Trophoblast cell (in vitro differentiated cells and primary cell): ENCODE results near the gene PAX2.

ENCODE experiments used
- DNase-seq, 2 donors: peaks; one replicate each; pipeline ENCODE4 v3.0.0-alpha.2; 2016
- H2AFZ ChIP-seq: 2 replicates; pipeline ENCODE4 v1.6.1; 2013; ENCODE audit warnings: low read length, moderate library complexity, mild to moderate bottlenecking; ENCODE audit not compliant: insufficient read depth, poor library complexity
- H2AK5ac ChIP-seq: 2 replicates; pipeline ENCODE4 v1.6.1; 2013; ENCODE audit warnings: mild to moderate bottlenecking, low read length
- H2BK120ac ChIP-seq: 2 replicates; pipeline ENCODE4 v1.6.1; 2013; ENCODE audit warnings: low read length, mild to moderate bottlenecking, moderate library complexity; ENCODE audit not compliant: insufficient read depth, poor library complexity
- H2BK12ac ChIP-seq: 2 replicates; pipeline ENCODE4 v1.6.1; 2013; ENCODE audit warnings: mild to moderate bottlenecking, low read length, moderate library complexity
- H2BK5ac ChIP-seq: 2 replicates; pipeline ENCODE4 v1.6.1; 2013; ENCODE audit warnings: low read length, low read depth, moderate library complexity, mild to moderate bottlenecking; ENCODE audit not compliant: poor library complexity
- H3K14ac ChIP-seq: 2 replicates; pipeline ENCODE4 v1.6.1; 2013; ENCODE audit warnings: mild to moderate bottlenecking, low read length
- H3K18ac ChIP-seq: 2 replicates; pipeline ENCODE4 v1.6.1; 2013; ENCODE audit warnings: mild to moderate bottlenecking, low read length
- H3K23ac ChIP-seq: 2 replicates; pipeline ENCODE4 v1.6.1; 2013; ENCODE audit warnings: low read length
- H3K27ac ChIP-seq: 2 replicates; pipeline ENCODE4 v1.5.1; 2013; ENCODE audit warnings: low read depth, mild to moderate bottlenecking, inconsistent platforms, low read length, moderate library complexity
- H3K27me3 ChIP-seq: 2 replicates; pipeline ENCODE4 v1.6.1; 2013; ENCODE audit warnings: inconsistent platforms, mild to moderate bottlenecking, low read length, moderate library complexity; ENCODE audit not compliant: insufficient read depth
- H3K36me3 ChIP-seq, 2 experiments: 1 replicate in 1 of 2; 2 replicates in 1 of 2; pipeline ENCODE4 v1.6.1; 2013; ENCODE audit warnings: low read length in 2 of 2, mild to moderate bottlenecking in 2 of 2, moderate library complexity in 1 of 2; ENCODE audit not compliant: insufficient read depth in 2 of 2, control insufficient read depth in 1 of 2
- H3K4ac ChIP-seq: 2 replicates; pipeline ENCODE4 v1.6.1; 2013; ENCODE audit warnings: low read depth, mild to moderate bottlenecking, low read length, moderate library complexity
- H3K4me1 ChIP-seq, 2 experiments: 1 replicate in 1 of 2; 2 replicates in 1 of 2; pipeline ENCODE4 v1.6.1; 2013; ENCODE audit warnings: low read length in 2 of 2, mild to moderate bottlenecking in 2 of 2, moderate library complexity in 1 of 2; ENCODE audit not compliant: insufficient read depth in 2 of 2, control insufficient read depth in 1 of 2
- H3K4me2 ChIP-seq: 2 replicates; pipeline ENCODE4 v1.6.1; 2013; ENCODE audit warnings: inconsistent platforms, mild to moderate bottlenecking, low read length, moderate library complexity
- H3K4me3 ChIP-seq: 2 replicates; pipeline ENCODE4 v1.5.1; 2013; ENCODE audit warnings: mild to moderate bottlenecking, low read depth, low read length, inconsistent platforms
- H3K79me1 ChIP-seq: one replicate; pipeline ENCODE4 v1.6.1; 2013; ENCODE audit warnings: low read length
- H3K79me2 ChIP-seq: 2 replicates; pipeline ENCODE4 v1.6.1; 2013; ENCODE audit warnings: low read length, mild to moderate bottlenecking; ENCODE audit not compliant: control insufficient read depth, insufficient read depth, poor library complexity
- H3K9ac ChIP-seq: 2 replicates; pipeline ENCODE4 v1.6.1; 2013; ENCODE audit warnings: mild to moderate bottlenecking, low read length
- H3K9me3 ChIP-seq: 2 replicates; pipeline ENCODE4 v1.6.1; 2013; ENCODE audit warnings: low read depth, mild to moderate bottlenecking, control low read depth, inconsistent platforms, low read length; ENCODE audit not compliant: insufficient read depth
- H4K12ac ChIP-seq: 2 replicates; pipeline ENCODE4 v1.6.1; 2013; ENCODE audit warnings: low read depth, mild to moderate bottlenecking, low read length, moderate library complexity
- H4K8ac ChIP-seq: 2 replicates; pipeline ENCODE4 v1.6.1; 2013; ENCODE audit warnings: low read depth, mild to moderate bottlenecking, low read length, moderate library complexity
- H4K91ac ChIP-seq: one replicate; pipeline ENCODE4 v1.6.1; 2013; ENCODE audit warnings: low read depth, mild to moderate bottlenecking, low read length, moderate library complexity
- WGBS: extraction: QIAGEN DNeasy Blood & Tissue Kit; methylation state at CpG from one replicate; pipeline ENCODE4 v1.1.7; 2013; ENCODE audit warnings: missing lambda C conversion rate; ENCODE audit not compliant: insufficient read length, insufficient coverage; ENCODE audit errors: extremely low coverage; 5-methylcytosine and 5-hydroxymethylcytosine counted together

PAX2 gene

DNA sequence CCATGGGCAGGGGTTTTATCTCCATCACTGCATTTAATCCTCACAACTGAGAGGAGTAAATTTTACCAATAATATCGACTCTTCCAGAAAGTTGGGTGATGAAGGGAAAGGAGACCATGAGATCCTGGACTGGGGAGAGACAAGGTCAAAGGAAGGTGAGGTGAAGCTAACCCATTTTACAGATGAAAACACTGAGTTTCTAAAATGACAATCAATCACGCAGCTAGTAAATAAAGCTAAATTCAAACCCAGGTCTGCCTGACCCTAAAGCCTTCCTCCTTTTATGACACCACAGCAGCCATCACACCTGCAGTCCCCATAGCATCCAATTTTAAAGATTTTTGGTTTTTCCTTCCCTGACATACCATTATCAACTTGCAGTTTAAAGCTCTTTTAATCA lies 103.4 kb downstream of the PAX2 start:
- H3K18ac ChIP-seq: no peak overlapping the region
- H4K12ac ChIP-seq: no peak overlapping the region
- no peaks in the 10 kb centered on the region for H3K79me2 ChIP-seq
- no peak overlapping the region for H3K23ac ChIP-seq
- no peak overlapping the region for H3K4me3 ChIP-seq
- no peaks in the 10 kb centered on the region for H3K9me3 ChIP-seq
- no peak overlapping the region for H2BK120ac ChIP-seq
- no peak overlapping the region for H2BK12ac ChIP-seq
- no peak overlapping the region for H4K91ac ChIP-seq
- no peak overlapping the region for H3K9ac ChIP-seq
- H3K27ac ChIP-seq: no peak overlapping the region
- H3K27me3 ChIP-seq: peaks cover 3% of the 10 kb centered on the region
- H3K79me1 ChIP-seq: no peaks in the 10 kb centered on the region
- no peak overlapping the region for H2AK5ac ChIP-seq
- H4K8ac ChIP-seq: no peak overlapping the region
- H3K4ac ChIP-seq: no peak overlapping the region
- H3K14ac ChIP-seq: no peak overlapping the region
- DNase-seq: no peak
- H2BK5ac ChIP-seq: no peak overlapping the region
- no peak overlapping the region for H2AFZ ChIP-seq
- WGBS: no CpG with 5 or more reads among the region's 2 CpGs
- H3K4me2 ChIP-seq: no peak overlapping the region
- H3K4me1 ChIP-seq: no peaks in the 10 kb centered on the region
- H3K36me3 ChIP-seq: no peaks in the 10 kb centered on the region

DNA sequence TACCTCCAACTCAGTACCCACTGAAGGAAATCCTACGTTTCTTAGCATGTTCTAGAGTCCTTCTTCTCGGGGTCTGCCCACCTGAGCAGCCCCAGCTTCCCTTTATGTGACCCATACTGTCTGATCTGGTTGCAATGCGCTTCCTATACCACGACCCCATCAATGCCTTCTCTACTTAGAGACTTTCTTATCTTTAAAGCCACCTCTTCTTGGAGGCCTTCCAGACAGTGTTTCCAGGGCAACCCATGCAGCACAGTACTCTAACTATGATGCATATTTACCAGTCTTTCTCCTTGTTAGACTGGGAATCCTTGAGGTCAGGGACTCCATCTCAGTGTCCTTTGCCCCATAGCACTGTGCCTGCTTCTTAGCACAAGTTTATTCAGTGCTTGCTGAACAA lies 112.9 kb downstream of the PAX2 start:
- no CpG with 5 or more reads among the region's 4 CpGs for WGBS
- Histone ChIP-seq H2BK12ac (no peak overlapping the region), H4K8ac (no peak overlapping the region), H3K9me3 (peaks cover 2% of the 10 kb centered on the region), H2AFZ (no peak overlapping the region), H3K27ac (no peak overlapping the region), H3K4ac (no peak overlapping the region), H3K79me1 (no peaks in the 10 kb centered on the region), H3K4me3 (no peak overlapping the region), H3K9ac (no peak overlapping the region), H2BK5ac (no peak overlapping the region), H3K18ac (no peak overlapping the region), H2BK120ac (no peak overlapping the region), H4K12ac (no peak overlapping the region), H3K4me1 (no peaks in the 10 kb centered on the region), H3K36me3 (no peaks in the 10 kb centered on the region), H2AK5ac (no peak overlapping the region), H3K14ac (no peak overlapping the region), H3K79me2 (no peaks in the 10 kb centered on the region), H3K27me3 (no peaks in the 10 kb centered on the region), H3K4me2 (no peak overlapping the region), H4K91ac (no peak overlapping the region), H3K23ac (no peak overlapping the region)
- no peak for DNase-seq

DNA sequence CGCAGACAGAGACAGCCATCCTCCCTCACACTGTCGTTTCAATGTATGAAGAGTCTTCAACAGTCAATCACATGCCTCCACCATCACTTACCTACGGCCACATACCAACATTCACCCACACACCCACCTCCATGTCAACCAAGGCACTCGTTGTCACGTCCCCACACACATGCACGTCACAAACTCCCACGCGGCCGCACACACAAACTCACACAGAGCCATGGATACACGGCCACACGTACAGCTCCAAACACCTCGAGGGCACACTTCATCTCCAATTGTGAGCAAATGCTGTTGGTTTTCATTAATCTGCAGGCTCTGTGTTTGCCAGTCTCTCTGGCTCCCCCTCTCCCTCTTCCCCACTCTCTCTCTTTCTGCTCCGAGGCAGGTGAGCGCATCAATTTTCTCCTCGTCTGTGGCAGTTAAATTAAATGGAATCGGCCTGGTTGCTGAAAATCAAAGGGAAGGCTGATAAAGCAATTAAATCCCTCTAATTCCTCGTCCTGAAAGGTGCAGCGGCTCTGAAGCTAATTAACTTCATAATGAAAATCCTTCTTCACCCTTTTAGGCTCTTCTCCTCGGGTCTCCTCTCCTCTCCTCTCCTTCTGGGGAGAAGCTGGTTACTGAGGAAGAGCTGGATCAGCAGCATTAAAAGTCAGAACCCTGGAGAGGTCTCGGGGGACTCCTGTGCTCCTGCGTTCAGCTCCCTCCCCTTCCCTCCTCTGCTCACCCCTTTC lies 113.5 kb downstream of the PAX2 start:
- Histone ChIP-seq H3K4me2 (no peak overlapping the region), H3K9me3 (peaks cover 2% of the 10 kb centered on the region), H2BK5ac (no peak overlapping the region), H4K12ac (no peak overlapping the region), H3K4ac (no peak overlapping the region), H2BK120ac (no peak overlapping the region), H3K18ac (no peak overlapping the region), H3K36me3 (no peaks in the 10 kb centered on the region), H2AFZ (no peak overlapping the region), H3K4me1 (no peaks in the 10 kb centered on the region), H2AK5ac (no peak overlapping the region), H2BK12ac (no peak overlapping the region), H3K9ac (no peak overlapping the region), H4K91ac (no peak overlapping the region), H3K79me2 (no peaks in the 10 kb centered on the region), H3K14ac (no peak overlapping the region), H3K4me3 (peak overlapping the region; percentile 39), H3K27me3 (no peaks in the 10 kb centered on the region), H3K23ac (no peak overlapping the region), H3K79me1 (no peaks in the 10 kb centered on the region), H4K8ac (no peak overlapping the region), H3K27ac (no peak overlapping the region)
- no peak for DNase-seq
- WGBS: no CpG with 5 or more reads among the region's 21 CpGs

DNA sequence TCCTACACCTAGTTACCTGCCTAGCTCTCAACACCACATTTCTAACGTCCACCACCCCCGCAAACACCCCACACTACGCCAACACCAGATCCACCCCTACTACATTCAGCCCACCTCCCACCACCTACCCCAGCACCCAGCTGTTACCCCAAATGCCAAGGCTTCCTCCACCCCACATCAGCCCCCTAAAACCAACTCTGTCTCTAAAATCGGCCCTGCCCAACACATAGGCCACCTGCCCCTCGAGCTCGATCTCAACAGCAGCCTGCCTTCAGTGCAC lies 114.0 kb downstream of the PAX2 start:
- Histone ChIP-seq H3K9me3 (peaks cover 2% of the 10 kb centered on the region), H3K4me1 (no peaks in the 10 kb centered on the region), H3K27me3 (no peaks in the 10 kb centered on the region), H3K4ac (no peak overlapping the region), H3K23ac (no peak overlapping the region), H2AFZ (no peak overlapping the region), H3K79me2 (no peaks in the 10 kb centered on the region), H2BK12ac (no peak overlapping the region), H4K8ac (no peak overlapping the region), H3K9ac (no peak overlapping the region), H2BK5ac (no peak overlapping the region), H3K14ac (no peak overlapping the region), H3K36me3 (no peaks in the 10 kb centered on the region), H3K79me1 (no peaks in the 10 kb centered on the region), H4K12ac (no peak overlapping the region), H3K18ac (no peak overlapping the region), H4K91ac (no peak overlapping the region), H3K4me3 (peak overlapping the region; percentile 39), H2AK5ac (no peak overlapping the region), H3K27ac (no peak overlapping the region), H3K4me2 (no peak overlapping the region), H2BK120ac (no peak overlapping the region)
- WGBS: 100% methylated on average over 3 of the region's 6 CpGs
- DNase-seq: no peak
